Stimulated activated CD8-positive, alpha-beta memory T cell treated with anti-CD3 and anti-CD28 coated beads, Interleukin-4, amount 100 ng/mL, for 24 hours (primary cell): ENCODE results near the gene PLCH1.

ENCODE experiments used
- DNase-seq: peaks from one replicate; pipeline ENCODE4 v3.0.0-alpha.2; 2020; ENCODE audit warnings: low read depth

The PLCH1 gene

DNA sequence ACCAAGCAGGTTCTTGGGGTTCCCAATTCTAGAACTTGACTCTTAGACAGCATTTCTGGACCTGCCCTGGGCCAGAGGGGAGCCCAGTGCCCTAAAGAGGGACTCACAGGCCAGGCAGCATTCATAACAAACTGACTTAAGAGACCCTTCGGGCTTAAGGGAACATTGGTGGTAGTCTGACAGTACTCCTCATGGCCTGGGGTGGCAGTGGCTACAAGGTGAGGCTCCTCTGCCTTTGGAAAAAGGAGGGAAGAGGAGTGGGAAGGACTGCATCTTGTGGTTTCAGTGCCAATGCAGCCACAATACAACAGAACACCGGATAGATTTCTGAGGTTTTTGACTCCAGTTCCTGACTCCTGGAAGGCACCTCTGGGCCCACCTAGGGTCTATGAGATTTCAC lies 279.2 kb downstream of the PLCH1 start:
- DNase-seq: no peak

DNA sequence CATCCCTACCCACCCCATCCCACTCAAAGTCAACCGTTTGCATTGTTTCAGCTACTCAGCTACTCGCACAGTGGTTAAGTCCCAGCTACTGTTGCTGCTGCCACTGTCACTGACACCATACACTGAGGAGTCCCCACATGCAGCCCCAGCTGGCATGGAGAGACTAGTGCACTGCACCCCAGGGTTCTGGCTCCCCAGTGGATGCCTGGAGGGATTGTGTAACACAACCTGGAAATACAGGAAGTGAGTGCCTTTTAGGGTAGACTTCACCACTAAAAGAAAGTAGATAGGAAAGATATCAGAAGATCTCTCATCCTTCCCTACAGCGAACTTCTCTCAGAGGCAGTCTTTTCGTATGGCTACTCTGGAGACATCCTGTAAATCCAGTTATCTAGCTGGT lies 282.2 kb downstream of the PLCH1 start:
- no peak for DNase-seq

DNA sequence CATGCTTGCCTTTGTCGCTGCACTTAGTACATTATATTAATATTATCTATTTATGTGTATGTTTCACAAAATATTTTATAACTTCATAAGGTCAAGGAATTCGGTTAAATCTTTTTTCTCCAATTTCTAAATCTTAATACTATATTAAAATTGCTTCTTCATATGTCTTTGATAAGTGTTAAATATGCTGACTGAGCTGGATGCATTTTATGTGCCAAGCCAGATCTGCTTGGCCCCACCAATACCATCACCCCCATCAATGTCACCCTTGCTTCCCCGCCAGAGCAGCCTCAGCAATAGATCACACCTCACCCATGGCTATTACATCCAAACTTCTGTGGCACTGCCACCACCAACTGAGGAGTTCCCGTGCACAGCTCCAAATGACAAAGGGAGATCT lies 287.3 kb downstream of the PLCH1 start:
- no peak for DNase-seq

DNA sequence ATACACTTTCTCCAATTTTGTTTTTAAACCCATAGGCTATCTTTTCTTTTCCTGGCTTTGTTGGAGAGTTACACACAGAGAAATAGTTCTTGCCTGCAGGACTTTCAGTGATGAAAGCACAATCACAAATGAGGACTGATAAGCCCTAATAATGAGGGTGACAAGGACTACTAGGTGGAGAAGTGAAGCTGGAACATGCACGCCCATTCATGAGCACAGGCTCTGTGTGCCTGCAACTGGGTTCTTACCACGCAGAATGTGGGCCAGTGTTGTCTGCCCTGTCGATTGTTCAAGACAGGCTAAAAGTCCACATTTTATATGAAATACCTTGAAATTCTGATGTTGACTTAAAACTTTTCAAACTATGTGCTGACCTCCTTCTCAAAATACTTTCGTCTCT lies 289.1 kb downstream of the PLCH1 start:
- no peak for DNase-seq

DNA sequence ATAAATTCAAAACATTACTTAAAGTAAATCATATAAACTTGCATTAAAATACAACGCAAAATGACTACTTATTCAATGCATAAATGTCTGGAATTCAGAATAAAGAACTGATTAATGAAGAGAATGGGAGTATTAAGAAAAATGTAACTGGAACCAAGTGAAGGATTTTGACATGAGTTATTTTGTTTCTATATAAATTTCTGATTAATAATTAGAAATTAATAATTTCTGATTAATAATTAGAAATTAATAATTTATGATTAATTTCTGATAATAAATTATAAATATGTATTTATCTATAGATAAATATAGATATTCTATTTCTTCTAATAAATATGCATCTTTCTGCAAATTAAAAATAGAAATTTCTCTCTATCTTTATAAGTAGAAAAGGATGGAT lies 291.4 kb downstream of the PLCH1 start:
- no peak for DNase-seq

DNA sequence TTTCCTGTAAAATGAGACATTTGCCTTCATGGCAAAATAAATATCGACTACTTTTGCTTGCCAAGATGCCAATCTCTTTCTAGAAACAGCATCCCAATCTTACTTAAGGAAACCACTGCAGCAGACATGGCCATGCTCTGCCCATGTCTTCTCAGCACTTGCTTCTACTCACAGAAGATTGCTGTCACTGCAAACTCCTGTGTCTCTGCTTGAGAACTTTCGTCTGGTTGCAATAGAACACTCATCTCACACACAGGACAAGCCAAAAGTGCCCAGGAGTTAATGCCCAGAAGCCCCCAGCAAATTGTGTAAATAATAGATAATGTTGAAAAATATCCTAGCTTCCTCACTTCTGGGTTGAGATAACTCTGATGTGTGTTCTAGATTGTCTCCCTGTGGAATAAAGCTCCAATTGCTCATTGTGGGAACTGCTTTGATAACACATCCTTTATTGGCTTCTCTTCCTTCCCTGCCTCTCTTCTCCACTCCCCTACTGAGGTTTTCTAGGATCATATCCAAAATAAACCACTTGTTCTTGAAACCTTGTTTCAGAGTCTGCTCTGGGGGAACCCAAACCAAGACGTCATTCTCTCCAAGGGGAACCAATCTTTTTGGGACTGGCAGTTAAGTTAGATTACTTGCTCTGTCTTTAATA lies 295.1 kb downstream of the PLCH1 start:
- no peak for DNase-seq

DNA sequence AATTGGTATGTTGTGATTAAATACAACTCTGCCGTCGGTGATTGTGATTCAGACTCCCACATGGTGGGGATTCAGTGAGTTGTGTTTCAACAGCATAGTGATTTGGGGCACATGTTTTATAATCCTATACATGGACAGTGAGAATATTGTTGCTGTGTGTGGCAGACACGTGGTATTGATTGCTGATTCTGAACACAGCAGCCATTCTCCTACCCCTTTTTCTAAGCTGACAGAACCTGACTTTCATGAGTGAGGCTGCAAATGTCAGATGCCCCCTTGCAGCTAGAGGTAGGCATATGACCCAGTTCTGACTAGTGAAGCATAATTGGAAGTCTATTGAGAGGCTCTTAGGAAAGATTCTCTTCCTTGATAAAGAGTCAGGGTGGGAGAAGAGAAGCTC lies 296.3 kb downstream of the PLCH1 start:
- DNase-seq: no peak

DNA sequence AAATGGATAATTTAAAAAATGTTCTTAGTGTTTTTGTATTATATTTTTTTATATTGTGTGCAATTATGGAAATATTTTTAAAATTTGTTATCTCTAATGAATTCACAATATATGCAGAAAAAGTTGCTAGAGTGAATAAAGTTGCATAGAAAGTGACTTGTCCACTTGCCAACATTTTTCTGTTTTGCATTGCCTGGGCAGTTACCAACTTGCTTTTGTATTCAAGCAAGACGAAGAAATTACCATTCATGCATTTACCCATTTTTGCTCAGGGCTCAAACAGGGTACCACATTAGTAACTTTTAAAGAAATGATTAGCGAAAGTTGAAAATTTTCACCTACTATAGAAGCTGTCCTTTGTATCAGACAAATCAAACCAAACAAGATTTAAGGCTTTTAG lies 298.5 kb downstream of the PLCH1 start:
- no peak for DNase-seq

DNA sequence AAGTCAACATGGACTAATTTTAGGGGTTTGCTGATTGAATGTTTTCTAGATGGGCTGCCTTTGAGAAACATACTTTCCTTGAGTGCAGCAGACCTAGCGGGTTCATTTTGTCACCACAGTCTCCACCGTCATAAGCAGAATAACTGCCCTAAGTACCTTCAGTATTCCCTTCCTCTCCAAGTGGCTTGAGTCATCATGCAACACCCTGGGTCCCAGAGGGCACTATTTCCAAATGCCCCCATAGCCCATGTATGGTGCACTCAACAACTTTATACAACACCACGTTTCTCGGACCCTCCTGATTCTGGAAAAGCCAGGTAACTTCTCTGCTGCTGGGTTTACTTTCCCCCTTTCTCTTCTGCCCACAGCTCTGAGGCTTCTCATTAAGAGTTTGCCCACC lies 300.1 kb downstream of the PLCH1 start:
- no peak for DNase-seq

DNA sequence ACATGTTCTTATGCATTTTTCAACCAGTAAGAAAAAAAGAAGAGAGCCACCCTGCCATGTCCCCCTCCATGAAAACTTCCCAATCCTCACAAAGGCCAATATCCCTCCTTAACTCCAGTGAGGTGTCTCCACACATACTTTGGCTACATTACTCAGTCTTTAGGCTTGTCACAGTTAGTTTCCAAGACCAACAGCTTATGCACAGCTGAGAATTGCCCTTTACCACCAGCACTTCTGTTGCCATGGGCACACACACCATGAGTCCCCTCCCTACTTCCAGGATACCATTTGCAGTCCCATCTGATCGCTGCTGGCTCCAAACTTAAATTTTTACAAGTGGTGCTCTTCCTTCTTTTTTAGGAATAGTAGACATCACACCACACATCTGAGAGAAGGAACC lies 301.1 kb downstream of the PLCH1 start:
- no peak for DNase-seq

DNA sequence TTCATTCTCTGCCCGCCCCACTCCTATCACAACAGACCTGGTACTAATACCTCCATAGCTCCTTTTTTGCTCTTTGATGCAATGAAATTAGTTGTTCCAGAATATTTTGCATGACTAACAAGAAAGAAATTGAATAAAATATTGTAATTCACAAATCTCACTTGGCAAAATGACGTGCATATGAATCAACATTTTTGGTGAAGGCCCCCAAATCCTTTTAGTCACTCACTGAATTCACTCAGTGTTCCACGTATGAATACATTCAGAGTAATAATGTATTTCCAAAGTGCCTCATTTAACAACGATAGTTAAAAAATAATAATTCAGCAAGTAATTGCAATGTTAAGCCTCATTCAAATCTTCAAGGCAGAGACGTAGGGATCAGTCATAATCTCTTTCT lies 302.8 kb downstream of the PLCH1 start:
- DNase-seq: no peak

DNA sequence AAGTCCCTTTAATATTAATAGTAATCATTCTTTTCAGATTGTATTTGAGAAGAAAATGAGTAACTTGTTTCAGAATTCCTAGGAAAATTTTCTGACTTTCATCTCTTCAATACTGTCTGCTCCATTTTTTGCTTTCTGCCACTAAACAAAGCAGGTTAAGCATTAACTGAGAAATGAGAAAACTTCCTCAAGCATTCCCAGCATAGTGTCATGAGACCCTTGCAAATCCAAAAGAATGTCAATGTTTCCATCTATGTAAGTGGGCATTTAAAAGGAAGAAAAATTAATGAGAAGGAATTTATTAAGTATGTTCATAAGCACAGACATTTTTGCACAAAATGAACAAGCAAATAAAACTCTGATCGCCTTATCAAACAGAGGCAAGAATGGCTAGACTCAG lies 303.4 kb downstream of the PLCH1 start:
- DNase-seq: no peak

DNA sequence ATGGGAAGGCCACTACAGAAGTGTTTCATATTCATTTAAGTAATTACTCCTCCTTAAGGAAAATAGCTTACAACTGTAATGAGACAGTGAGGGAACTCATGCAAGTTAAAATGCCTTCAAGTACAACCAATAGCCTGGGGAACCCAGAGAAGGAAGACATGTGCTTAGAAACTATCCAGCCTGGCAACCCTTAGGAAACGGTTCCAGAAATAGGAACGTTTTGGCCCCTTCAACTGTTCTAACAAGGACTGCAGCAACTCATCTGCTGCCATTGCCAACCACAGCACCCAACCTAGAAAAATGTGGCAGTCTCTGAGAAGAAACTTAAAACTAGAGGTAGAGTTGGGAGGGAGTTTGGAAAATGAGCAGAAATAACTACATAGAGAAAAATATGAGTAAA lies 303.8 kb downstream of the PLCH1 start:
- DNase-seq: no peak

DNA sequence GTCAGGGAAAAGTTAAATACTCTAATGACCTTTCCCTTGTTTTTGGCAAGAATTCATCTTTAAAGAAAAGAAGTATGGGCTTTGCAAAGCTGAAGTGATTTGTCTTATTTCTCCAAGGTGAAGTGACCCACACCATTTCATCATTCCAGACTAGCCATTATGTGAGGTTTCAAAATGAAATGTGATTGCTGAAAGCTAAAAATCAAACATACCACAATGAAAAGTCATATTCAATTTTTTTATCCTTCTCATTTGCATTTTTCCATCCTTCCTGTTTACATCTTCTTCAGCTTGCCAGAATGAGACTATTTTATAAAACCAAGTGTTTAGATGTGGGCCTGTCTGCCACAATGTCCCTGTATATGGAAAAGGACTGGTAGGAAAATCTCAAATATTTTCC lies 309.1 kb downstream of the PLCH1 start:
- no peak for DNase-seq

DNA sequence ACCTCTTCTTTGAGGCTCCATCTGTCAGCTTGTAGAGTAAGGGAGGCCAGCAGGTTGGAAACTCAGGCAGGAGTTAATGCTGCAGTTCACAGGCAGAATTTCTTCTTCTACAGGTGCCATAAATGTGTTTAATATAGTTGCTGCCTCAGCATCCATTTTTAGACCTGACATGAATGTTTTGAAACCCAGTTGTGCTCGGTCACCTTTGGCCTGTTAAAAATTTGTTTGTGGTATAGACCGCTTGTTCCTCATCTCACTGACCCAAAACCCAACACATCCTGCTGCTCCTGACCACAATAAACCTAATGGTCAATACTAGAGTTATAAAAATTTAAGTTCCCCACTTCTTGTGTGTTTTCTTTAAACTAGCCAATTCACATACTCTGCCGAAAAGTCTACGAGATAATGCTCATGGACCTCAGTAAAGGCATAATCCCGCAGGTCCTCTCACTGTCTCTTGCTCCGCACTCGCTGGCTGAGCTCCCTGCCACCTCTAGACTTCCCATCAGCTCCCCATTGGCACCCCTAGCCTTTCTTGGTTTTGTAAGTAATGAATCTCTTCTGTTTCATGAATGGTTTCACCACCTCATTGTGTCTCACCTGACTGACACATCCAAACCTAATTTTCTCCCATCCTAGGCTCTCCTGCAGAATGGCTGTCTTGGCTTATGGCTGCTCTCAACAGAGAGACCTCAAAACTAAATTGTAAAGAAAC lies 312.9 kb downstream of the PLCH1 start:
- DNase-seq: no peak

DNA sequence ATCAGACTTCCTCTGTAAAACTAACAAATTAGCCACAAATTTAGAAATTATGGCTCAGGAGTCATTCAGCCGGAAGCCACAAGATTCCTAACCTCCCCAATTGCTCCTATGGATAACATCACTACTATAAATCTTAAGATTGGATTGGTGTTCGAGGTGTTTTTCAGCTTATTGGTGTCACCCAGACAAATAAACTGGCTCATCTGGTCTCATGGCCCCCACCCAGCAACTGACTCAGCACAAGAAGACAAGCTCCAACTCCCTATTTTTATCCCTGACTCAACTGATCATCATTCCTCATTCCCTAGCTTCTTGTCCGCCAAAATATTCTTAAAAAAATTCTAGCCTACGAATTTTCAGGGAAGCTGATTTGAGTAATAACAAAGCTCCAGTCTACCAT lies 316.3 kb downstream of the PLCH1 start:
- DNase-seq: no peak

DNA sequence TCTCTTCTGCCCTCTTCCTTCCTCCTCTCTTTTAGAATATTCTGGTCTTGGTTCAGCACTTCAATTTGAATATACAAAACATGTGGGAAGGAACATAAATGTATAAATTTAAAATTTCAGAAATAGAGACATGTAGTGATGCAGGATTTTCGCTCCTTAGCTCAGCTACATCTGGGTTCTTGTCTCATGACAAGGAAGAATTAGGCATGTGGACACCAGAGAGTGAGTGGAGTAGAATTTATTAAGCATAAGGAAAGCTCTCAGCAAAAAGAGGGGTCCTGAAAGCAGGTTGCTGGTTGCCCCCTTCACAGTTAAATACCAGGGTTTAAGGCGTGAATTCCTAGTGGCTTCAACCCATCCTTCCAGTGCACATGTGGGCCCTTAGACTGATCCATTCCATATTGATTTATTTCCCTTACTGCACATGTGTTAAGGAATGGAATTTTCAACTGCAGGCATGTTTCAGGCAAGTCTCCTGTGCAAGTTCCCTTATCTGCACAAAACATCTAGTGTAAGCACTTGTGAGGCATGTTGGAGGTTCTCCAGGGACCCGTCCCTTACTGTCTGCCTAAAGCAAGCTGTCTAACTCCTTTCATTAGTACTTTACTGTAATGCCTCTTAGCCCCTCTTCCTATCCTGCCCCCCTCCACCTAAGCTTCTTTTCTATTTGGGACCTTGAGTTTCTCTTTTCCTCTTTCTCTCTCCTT lies 318.2 kb downstream of the PLCH1 start:
- DNase-seq: no peak

DNA sequence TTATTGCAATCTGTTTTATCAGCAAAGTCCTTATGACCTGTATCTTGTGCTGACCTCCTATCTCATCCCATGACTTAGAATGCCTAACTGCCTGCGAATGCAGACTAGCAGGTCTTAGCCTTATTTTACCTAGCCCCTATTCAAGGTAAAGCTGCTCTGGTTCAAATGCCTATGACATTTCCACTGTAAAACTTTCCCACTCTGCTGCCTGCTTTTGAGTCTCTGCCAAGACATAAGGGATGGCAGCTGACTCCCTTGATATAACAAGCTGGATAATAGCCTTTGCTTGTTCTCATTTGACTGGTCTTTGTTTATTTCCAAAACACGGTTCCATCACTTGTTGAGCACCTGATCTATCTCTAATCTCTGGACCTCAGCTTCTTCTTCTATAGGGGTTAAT lies 319.5 kb downstream of the PLCH1 start:
- DNase-seq: no peak

DNA sequence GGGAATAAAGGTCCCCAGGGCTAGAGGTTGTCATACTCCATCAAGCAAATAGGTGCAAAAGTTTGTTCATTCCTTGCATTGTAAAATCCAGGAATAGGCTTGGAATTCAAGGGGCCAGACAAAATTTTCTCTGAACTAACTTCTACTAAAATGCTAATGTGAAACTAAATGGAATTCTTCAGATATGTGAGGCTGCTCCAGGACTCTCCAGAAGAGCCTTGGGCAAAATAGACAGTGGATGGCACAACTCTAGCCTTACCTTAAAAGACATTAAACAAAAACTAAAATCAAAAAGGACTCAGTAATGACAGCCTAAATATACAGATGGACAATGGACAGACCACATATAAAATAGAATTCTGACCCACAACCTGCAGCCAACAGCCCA lies 320.6 kb downstream of the PLCH1 start:
- no peak for DNase-seq

DNA sequence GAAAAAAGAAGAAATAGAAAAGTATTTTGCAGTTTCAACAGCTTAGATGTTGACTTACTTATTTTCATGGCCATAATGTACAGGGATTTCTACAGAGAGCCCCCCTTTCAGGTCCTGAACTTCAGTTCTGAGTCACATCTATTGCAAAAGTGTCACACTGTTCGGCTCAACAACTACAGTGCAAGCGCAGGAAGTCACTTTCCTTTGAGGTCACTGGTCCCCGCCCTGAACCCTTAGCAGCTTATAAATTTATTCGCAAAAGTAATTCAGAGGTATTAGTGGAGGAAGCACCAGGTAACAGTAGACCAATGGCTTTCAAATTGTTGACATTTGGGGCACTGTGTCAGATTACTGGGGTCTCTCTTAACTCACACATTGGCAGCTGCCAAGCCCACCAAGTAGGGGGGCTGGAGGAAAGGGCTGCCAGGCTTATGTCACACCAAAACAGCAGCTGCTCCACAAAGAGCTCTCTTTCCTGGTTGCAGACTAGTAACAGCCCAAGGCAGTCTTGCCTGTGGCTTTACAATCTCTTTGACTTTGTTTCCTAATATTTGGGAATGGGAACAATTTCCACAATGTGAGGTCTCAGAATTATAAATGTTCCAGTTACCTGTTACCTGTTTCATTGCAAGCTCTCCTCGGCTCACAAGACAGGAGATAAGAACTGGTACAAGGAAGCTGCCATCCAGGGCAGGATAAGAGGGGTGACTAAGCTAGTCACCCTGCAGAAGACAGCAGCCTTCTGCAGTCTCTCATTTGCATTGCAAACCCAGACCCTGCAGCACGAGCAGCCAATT lies 321.1 kb downstream of the PLCH1 start:
- no peak for DNase-seq

DNA sequence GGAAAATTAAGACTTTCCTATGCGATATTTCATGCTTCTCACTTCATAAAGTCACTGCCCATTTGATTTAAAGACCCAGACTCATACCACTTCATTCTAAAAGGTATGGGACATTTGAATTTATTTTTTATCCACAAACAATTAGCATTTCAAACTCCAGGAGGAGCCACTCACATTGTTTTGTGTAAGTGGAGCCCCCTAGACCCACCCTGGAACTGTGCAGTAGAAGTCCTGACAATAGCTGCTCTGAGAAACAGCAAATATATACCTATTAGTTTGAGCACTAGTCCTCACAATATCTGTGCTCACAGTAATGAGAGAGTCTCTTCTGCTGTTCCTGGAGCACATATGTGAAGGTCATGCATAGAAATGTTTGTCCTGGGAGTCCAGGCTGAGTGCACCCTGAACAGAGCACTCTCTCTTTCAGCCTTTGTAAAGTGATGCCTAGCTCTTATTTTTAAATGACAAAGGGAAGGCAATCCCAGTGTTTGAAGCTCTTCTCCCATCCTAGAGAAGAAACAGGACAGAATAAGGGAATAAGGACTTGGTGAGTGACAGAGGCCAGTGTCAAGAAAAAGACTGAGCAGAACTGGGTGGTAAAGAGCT lies 323.9 kb downstream of the PLCH1 start:
- DNase-seq: no peak

DNA sequence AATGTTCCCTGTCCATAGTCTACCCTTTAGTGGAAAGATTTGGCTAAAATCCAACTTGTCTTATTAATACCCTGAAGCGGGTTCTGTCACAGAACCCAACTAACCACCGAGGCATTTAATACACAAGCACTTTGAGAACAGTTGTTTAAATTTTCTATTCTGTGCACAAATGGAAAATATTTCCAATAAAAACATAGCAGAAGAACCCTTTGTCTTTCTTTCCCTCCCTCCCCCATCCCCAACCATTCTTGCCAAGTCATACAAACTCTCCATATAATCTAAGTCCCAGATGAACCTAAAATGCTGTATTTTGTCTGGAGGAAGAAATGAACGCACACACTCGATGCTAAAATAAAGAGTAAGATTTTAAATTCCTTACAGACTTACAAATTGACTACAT lies 324.5 kb downstream of the PLCH1 start:
- DNase-seq: no peak
